HCT116 (cell line): Measurements from ENCODE around the gene TCF12. TPM values are rescaled to one million over a fixed set of nuclear protein-coding genes. Genes with fewer than 3 reads are reported as not detected.

Experiments
- ATAC-seq: fragments of 200-7000 bp; cut with Tn5 transposase; 2 replicates; pipeline ENCODE4 v1.9.1; 2020; ENCODE audit warnings: mild to moderate bottlenecking, moderate library complexity
- BruUV-seq: library from RNA; stranded (reverse); fragments of 400-500 nt; replicated peaks from 2 replicates; lab custom pipeline; 2021; lab: Mats Ljungman, UMichigan
- CTCF ChIA-PET: fragments of 300-600 bp; sonication (Branson Sonifier 250); formaldehyde crosslinking; loops from one replicate; lab custom pipeline; 2021; ENCODE audit warnings: antibody characterized with exemption; lab: Charles Lee
- POLR2A ChIA-PET: fragments of 300-600, 350-600 bp; sonication (Branson Sonifier 250); formaldehyde crosslinking; loops from one replicate; lab custom pipeline; 2021; ENCODE audit warnings: antibody characterized with exemption; lab: Charles Lee
- RAD21 ChIA-PET, 2 experiments: fragments of 300-600 bp; sonication (Branson Sonifier 250); formaldehyde crosslinking; loops; one replicate each; lab custom pipeline; 2023; ENCODE audit warnings: low total read pairs in 2 of 2; ENCODE audit not compliant: uncharacterized antibody in 2 of 2, unreplicated experiment in 2 of 2, low non-redundant PET in 1 of 2; lab: Charles Lee
- DNase-seq: peaks from one replicate; pipeline ENCODE4 v3.0.0-alpha.2; 2010; ENCODE audit warnings: low read depth, low spot score
- H2AFZ ChIP-seq: fragments of 200-600 bp; shearing (Covaris generic), sonication (generic); 2 replicates; pipeline ENCODE4 v1.6.1; 2017; ENCODE audit warnings: low read depth, mixed run types, mixed read lengths, antibody characterized with exemption, low read length; ENCODE audit not compliant: poor library complexity, severe bottlenecking
- H3K27ac ChIP-seq: 2 replicates; pipeline ENCODE4 v1.5.1; 2012; ENCODE audit warnings: low read depth, low read length
- H3K27me3 ChIP-seq: fragments of 200-600 bp; sonication (generic); 2 replicates; pipeline ENCODE4 v1.6.1; 2016; ENCODE audit warnings: mixed run types, low read length, mixed read lengths; ENCODE audit not compliant: insufficient read depth
- H3K36me3 ChIP-seq, 2 experiments: fragments of 200-500 bp in 1 of 2; fragments of 200-600 bp in 1 of 2; sonication (Bioruptor generic) in 1 of 2; sonication (generic) in 1 of 2; 2 replicates each; pipeline versions ENCODE4 v1.5.1 to v1.6.1; 2014 to 2016; ENCODE audit warnings: low read length in 2 of 2, inconsistent platforms in 1 of 2, mixed read lengths in 1 of 2, mixed run types in 1 of 2; ENCODE audit not compliant: insufficient read depth in 2 of 2, control insufficient read depth in 1 of 2
- H3K4me1 ChIP-seq, 2 experiments: fragments of 200-600 bp in 1 of 2; sonication (generic) in 1 of 2; 2 replicates each; pipeline versions ENCODE4 v1.5.1 to v1.6.1; 2012 to 2017; ENCODE audit warnings: low read length in 2 of 2, inconsistent platforms in 1 of 2, mild to moderate bottlenecking in 1 of 2, mixed read lengths in 1 of 2, mixed run types in 1 of 2, moderate library complexity in 1 of 2; ENCODE audit not compliant: insufficient read depth in 2 of 2, control insufficient read depth in 1 of 2
- H3K4me2 ChIP-seq: fragments of 200-600 bp; sonication (generic); 2 replicates; pipeline ENCODE4 v1.6.1; 2017; ENCODE audit warnings: mixed run types, low read length, mixed read lengths
- H3K4me3 ChIP-seq, 2 experiments: fragments of 200-600 bp in 1 of 2; sonication (generic) in 1 of 2; replicated peaks in 1 of 2; 2 replicates each; pipeline ENCODE4 v1.5.1; 2011 to 2016; ENCODE audit warnings: low read length in 2 of 2, control low read depth in 1 of 2, low read depth in 1 of 2, mild to moderate bottlenecking in 1 of 2, mixed read lengths in 1 of 2, mixed run types in 1 of 2
- H3K79me2 ChIP-seq: fragments of 200-600 bp; sonication (generic); 2 replicates; pipeline ENCODE4 v1.6.1; 2017; ENCODE audit warnings: mild to moderate bottlenecking, mixed run types, low read length, moderate library complexity, mixed read lengths; ENCODE audit not compliant: insufficient read depth
- H3K9ac ChIP-seq: fragments of 200-600 bp; sonication (generic); 2 replicates; pipeline ENCODE4 v1.6.1; 2016; ENCODE audit warnings: low read length, mixed read lengths
- H3K9me2 ChIP-seq: fragments of 200-600 bp; sonication (generic), shearing (Covaris generic); 2 replicates; pipeline ENCODE4 v1.6.1; 2017; ENCODE audit warnings: mixed run types, mild to moderate bottlenecking, moderate library complexity; ENCODE audit not compliant: insufficient read depth
- H3K9me3 ChIP-seq, 2 experiments: fragments of 200-500 bp in 1 of 2; fragments of 200-600 bp in 1 of 2; sonication (Bioruptor generic) in 1 of 2; sonication (generic) in 1 of 2; 2 replicates each; pipeline ENCODE4 v1.6.1; 2014 to 2017; ENCODE audit warnings: low read length in 2 of 2, mixed read lengths in 2 of 2, inconsistent platforms in 1 of 2, low read depth in 1 of 2, mild to moderate bottlenecking in 1 of 2, mixed run types in 1 of 2, moderate library complexity in 1 of 2; ENCODE audit not compliant: control insufficient read depth in 1 of 2, insufficient read depth in 1 of 2
- H4K20me1 ChIP-seq: fragments of 200-600 bp; sonication (generic), shearing (Covaris generic); 2 replicates; pipeline ENCODE4 v1.6.1; 2017; ENCODE audit warnings: mixed run types, mild to moderate bottlenecking, moderate library complexity; ENCODE audit not compliant: insufficient read depth
- CBX3 ChIP-seq: IDR thresholded peaks from 2 replicates; pipeline ENCODE4 v1.6.1; 2012; ENCODE audit warnings: low read depth
- CEBPB ChIP-seq: IDR thresholded peaks from 2 replicates; pipeline ENCODE4 v1.6.1; 2012; ENCODE audit warnings: low read depth
- CTCF ChIP-seq, 3 experiments: fragments of 200-600 bp in 1 of 3; sonication (generic) in 1 of 3; IDR thresholded peaks in 2 of 3; conservative IDR thresholded peaks in 1 of 3; 2 replicates each; pipeline ENCODE4 v1.5.1; 2012 to 2017; ENCODE audit warnings: low read depth in 2 of 3, low read length in 2 of 3, antibody characterized with exemption in 1 of 3, borderline replicate concordance in 1 of 3, control low read depth in 1 of 3, mild to moderate bottlenecking in 1 of 3, mixed read lengths in 1 of 3, mixed run types in 1 of 3, moderate library complexity in 1 of 3; ENCODE audit not compliant: insufficient read depth in 1 of 3
- ELF1 ChIP-seq: IDR thresholded peaks from 2 replicates; pipeline ENCODE4 v1.6.1; 2012; ENCODE audit warnings: low read depth, borderline replicate concordance
- EZH2 ChIP-seq: fragments of 200-600 bp; sonication (generic); IDR thresholded peaks from 2 replicates; pipeline ENCODE4 v1.6.1; 2017; ENCODE audit warnings: antibody characterized with exemption, mixed run types
- EZH2phosphoT487 ChIP-seq: fragments of 200-600 bp; IDR thresholded peaks from 2 replicates; pipeline ENCODE4 v1.6.1; 2018; ENCODE audit warnings: antibody characterized with exemption, borderline replicate concordance
- FOSL1 ChIP-seq: IDR thresholded peaks from 2 replicates; pipeline ENCODE4 v1.6.1; 2012; ENCODE audit warnings: low read depth
- JUND ChIP-seq: IDR thresholded peaks from 2 replicates; pipeline ENCODE4 v1.6.1; 2012
- POLR2A ChIP-seq: IDR thresholded peaks from 2 replicates; pipeline ENCODE4 v1.7.0; 2011; ENCODE audit warnings: borderline replicate concordance; ENCODE audit not compliant: insufficient read depth, insufficient read length; ENCODE audit errors: extremely low read depth
- RAD21 ChIP-seq: IDR thresholded peaks from 2 replicates; pipeline ENCODE4 v1.6.1; 2012; ENCODE audit warnings: low read depth, mild to moderate bottlenecking
- REST ChIP-seq: IDR thresholded peaks from 2 replicates; pipeline ENCODE4 v1.6.1; 2012; ENCODE audit warnings: low read depth
- SIN3A ChIP-seq: IDR thresholded peaks from 2 replicates; pipeline ENCODE4 v1.6.1; 2012; ENCODE audit warnings: low read depth
- SRF ChIP-seq: IDR thresholded peaks from 2 replicates; pipeline ENCODE4 v1.6.1; 2012; ENCODE audit warnings: low read depth
- TCF7L2 ChIP-seq: IDR thresholded peaks from 2 replicates; pipeline ENCODE4 v1.7.0; 2011; ENCODE audit warnings: borderline replicate concordance, inconsistent platforms; ENCODE audit not compliant: insufficient read depth, insufficient read length; ENCODE audit errors: extremely low read depth
- YY1 ChIP-seq: IDR thresholded peaks from 2 replicates; pipeline ENCODE4 v1.6.1; 2011; ENCODE audit warnings: low read length, low read depth, moderate library complexity, mild to moderate bottlenecking; ENCODE audit not compliant: insufficient replicate concordance; ENCODE audit errors: extremely low read depth
- ZBTB33 ChIP-seq: IDR thresholded peaks from 2 replicates; pipeline ENCODE4 v1.6.1; 2011; ENCODE audit warnings: mild to moderate bottlenecking, low read length, moderate library complexity; ENCODE audit not compliant: insufficient replicate concordance; ENCODE audit errors: extremely low read depth
- ZFX ChIP-seq: fragments of 450-650 bp; IDR thresholded peaks from 2 replicates; pipeline ENCODE4 v1.6.1; 2017
- ZNF274 ChIP-seq: fragments of 200-500 bp; sonication (Bioruptor generic); IDR thresholded peaks from 2 replicates; pipeline ENCODE4 v1.6.1; 2014; ENCODE audit warnings: mild to moderate bottlenecking, low read depth, low read length, inconsistent platforms
- intact Hi-C: fragments of 100-400 bp; cut with micrococcal nuclease; formaldehyde crosslinking; loops from 2 replicates; pipeline ENCODE4 v1.10.0; 2022
- total RNA-seq: library from RNA; stranded (reverse); gene quantifications from one replicate; pipeline ENCODE4 v1.2.1, GENCODE V29; 2021; ENCODE audit not compliant: unreplicated experiment

Gene TCF12
- total RNA-seq, 1 experiment from 2014 or later = 71.6 TPM

DNA sequence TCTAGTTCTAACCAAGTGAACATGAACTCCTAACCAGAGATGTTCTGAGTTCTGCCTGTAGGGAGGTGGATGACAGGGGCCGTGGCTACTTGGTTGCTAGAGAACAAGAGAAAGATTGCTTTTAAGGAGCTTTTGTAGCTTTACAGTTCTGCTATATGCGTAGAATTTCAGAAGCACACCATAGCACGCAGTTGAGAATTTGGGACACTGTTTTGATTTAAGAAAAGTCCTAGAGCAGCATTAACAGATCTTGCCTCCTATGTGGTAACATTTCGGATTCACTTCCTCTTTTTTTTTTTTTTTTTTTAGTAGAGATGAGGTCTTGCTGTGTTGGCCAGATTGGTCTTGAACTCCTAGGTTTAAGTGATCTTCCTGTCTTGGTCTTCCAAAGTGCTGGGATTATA lies 181.7 kb downstream of the TCF12 start:
- intact Hi-C loops = no loop called here
- Histone ChIP-seq H4K20me1 (no peaks in the 10 kb centered on the region), H3K4me1 (no peaks in the 10 kb centered on the region), H3K9me2 (no peaks in the 10 kb centered on the region), H3K27me3 (no peaks in the 10 kb centered on the region), H3K27ac (no peak overlapping the region), H3K9ac (no peak overlapping the region), H3K79me2 (no peaks in the 10 kb centered on the region; the same call in 1 of the 2 replicates), H3K4me2 (no peak overlapping the region), H3K9me3 (no peaks in the 10 kb centered on the region), H3K36me3 (no peaks in the 10 kb centered on the region), H2AFZ (no peak overlapping the region), H3K4me3 (no peak overlapping the region)
- ChIA-PET RAD21 (no interaction called here), CTCF (no interaction called here), POLR2A (no interaction called here)
- DNase-seq (no peak), ATAC-seq (no peak)
- no TSS peak for BruUV-seq
- TF ChIP-seq SIN3A (no peak), POLR2A (no peak), ELF1 (no peak), JUND (no peak), YY1 (no peak), SRF (no peak), ZBTB33 (no peak), CBX3 (no peak), RAD21 (no peak), TCF7L2 (no peak), EZH2 (no peak), EZH2phosphoT487 (no peak), ZFX (no peak), CEBPB (no peak), CTCF (IDR thresholded peaks at IDR 0.05 in 2 of 3, conservative IDR thresholded peaks at IDR 0.05 in 1 of 3; ENCODE audit: borderline replicate concordance in 1 of 3, insufficient read depth in 1 of 3, low read depth in 2 of 3, low read length in 2 of 3) (no peak), ZNF274 (no peak), FOSL1 (no peak), REST (no peak)
